ENCODE data around the gene LRRC28.

The LRRC28 gene

DNA sequence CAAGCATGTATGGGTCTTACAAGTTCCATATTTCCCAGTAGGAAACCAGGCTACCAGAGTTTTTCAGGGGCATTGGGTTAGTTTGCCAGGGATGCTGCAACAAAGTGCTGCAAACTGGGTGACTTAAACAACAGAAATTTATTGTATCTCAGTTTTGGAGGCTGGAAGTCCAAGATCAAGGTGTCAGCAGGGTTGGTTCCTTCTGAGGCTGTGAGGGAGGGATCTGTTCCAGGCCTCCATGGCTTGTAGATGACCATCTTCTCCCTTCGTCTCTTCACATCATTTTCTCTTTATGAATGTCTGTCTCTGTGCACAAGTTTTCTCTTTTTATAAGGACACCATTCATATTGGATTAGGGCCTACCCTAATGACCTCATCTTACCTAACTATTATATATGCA lies 114.7 kb downstream of the LRRC28 start:
- 90% methylated on average over 1 of the region's 1 CpG for WGBS
- H3K4me1 ChIP-seq (ENCODE audit: insufficient read depth, low read length) = no peaks in the 10 kb centered on the region
- H3K4me3 ChIP-seq (ENCODE audit: low read length) = no peak overlapping the region
- no peak overlapping the region for H3K9ac ChIP-seq (ENCODE audit: low read depth, low read length)
- H3K36me3 ChIP-seq (ENCODE audit: insufficient read depth, low read length) = no peaks in the 10 kb centered on the region
- 0 out of 2 replicates have a peak, but pooled peaks cover 8% of the 10 kb centered on the region for H3K9me3 ChIP-seq (ENCODE audit: insufficient read depth, low read depth, low read length)
- H3K27me3 ChIP-seq (ENCODE audit: insufficient read depth, low read length) = no peaks in the 10 kb centered on the region
- H3K27ac ChIP-seq (ENCODE audit: low read depth, low read length) = no peak overlapping the region

- H3K4me1 ChIP-seq (ENCODE audit: insufficient read depth, low read length) = no peaks in the 10 kb centered on the region
- H3K27me3 ChIP-seq (ENCODE audit: insufficient read depth, low read length) = no peaks in the 10 kb centered on the region
- 0 out of 2 replicates have a peak, but pooled peaks cover 8% of the 10 kb centered on the region for H3K9me3 ChIP-seq (ENCODE audit: insufficient read depth, low read depth, low read length)
- H3K27ac ChIP-seq (ENCODE audit: low read depth, low read length) = no peak overlapping the region
- no peaks in the 10 kb centered on the region for H3K36me3 ChIP-seq (ENCODE audit: insufficient read depth, low read length)
- no peak overlapping the region for H3K9ac ChIP-seq (ENCODE audit: low read depth, low read length)
- H3K4me3 ChIP-seq (ENCODE audit: low read length) = no peak overlapping the region
Measured at GRCh38 chr15:99368743-99369142, 117.5 kb downstream of the LRRC28 start.

DNA sequence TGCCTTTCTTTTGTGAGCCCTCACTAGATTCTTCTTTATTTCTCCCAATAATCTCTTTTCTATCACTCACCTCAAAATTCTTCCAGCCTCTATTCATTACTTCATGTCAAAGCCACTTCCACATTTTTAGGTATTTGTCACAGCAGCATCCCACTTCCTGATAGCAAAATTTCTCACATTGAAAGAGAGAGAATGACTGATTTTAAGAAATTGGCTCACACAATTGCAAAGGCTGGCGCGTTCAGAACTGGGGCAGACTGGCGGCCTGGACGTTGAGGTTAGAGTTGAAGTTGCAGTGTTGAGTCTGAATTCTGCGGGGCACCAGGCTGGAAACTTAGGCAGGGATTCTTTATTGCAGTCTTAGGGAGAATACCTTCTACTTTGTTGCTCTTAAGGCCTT lies 117.9 kb downstream of the LRRC28 start:
- H3K9me3 ChIP-seq (ENCODE audit: insufficient read depth, low read depth, low read length) = 0 out of 2 replicates have a peak, but pooled peaks cover 10% of the 10 kb centered on the region
- no peaks in the 10 kb centered on the region for H3K4me1 ChIP-seq (ENCODE audit: insufficient read depth, low read length)
- no peaks in the 10 kb centered on the region for H3K36me3 ChIP-seq (ENCODE audit: insufficient read depth, low read length)
- no peak overlapping the region for H3K27ac ChIP-seq (ENCODE audit: low read depth, low read length)
- no peaks in the 10 kb centered on the region for H3K27me3 ChIP-seq (ENCODE audit: insufficient read depth, low read length)
- no peak overlapping the region for H3K9ac ChIP-seq (ENCODE audit: low read depth, low read length)
- WGBS = 91% methylated on average over 5 of the region's 5 CpGs
- no peak overlapping the region for H3K4me3 ChIP-seq (ENCODE audit: low read length)

DNA sequence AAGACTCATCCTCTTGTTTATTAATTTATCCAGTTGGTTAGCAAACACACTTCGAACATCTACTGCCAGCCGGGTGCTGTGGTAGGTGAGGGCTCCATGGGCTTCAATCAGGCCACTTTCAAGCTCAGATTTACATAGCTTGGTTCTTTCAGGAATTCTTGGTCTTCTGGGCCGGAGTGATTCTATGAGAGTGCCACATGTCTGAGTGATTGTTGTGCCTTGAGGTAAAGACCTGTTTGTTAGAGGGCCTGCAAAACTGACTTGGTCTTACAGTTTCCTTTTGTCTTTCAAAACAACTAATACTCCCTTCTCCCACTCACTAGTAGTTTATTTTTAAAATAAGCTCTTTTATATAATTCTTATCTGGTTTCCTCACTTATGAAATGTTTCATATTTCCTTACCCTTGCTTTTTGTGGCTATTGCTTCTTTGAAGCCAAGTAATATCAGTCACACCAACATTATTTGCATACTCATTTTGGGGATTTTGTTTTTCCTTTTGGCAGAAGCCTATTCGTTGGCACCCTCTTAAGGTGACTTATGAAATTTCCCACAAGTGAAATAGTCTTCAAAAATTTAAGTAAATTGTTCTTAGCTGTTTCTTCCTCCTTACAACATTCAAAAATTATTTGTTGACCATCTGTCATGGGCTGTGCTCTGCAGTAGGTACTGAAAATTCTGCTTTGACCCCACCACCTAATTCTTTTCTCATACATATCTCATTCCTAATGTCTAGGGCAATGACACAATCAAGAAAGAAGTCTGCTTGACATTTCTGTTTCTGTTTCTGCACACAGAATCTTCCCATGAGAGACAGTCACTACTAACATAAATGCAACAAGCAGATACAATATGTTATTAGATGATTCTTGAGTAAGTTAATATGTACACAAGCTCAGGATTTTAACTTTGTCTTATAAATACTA lies 120.2 kb downstream of the LRRC28 start:
- H3K36me3 ChIP-seq (ENCODE audit: insufficient read depth, low read length) = no peaks in the 10 kb centered on the region
- no peaks in the 10 kb centered on the region for H3K4me1 ChIP-seq (ENCODE audit: insufficient read depth, low read length)
- no peaks in the 10 kb centered on the region for H3K27me3 ChIP-seq (ENCODE audit: insufficient read depth, low read length)
- no peak overlapping the region for H3K4me3 ChIP-seq (ENCODE audit: low read length)
- H3K9ac ChIP-seq (ENCODE audit: low read depth, low read length) = no peak overlapping the region
- no peak overlapping the region for H3K27ac ChIP-seq (ENCODE audit: low read depth, low read length)
- WGBS = 83% methylated on average over 4 of the region's 4 CpGs
- 0 out of 2 replicates have a peak, but pooled peaks cover 11% of the 10 kb centered on the region for H3K9me3 ChIP-seq (ENCODE audit: insufficient read depth, low read depth, low read length)

DNA sequence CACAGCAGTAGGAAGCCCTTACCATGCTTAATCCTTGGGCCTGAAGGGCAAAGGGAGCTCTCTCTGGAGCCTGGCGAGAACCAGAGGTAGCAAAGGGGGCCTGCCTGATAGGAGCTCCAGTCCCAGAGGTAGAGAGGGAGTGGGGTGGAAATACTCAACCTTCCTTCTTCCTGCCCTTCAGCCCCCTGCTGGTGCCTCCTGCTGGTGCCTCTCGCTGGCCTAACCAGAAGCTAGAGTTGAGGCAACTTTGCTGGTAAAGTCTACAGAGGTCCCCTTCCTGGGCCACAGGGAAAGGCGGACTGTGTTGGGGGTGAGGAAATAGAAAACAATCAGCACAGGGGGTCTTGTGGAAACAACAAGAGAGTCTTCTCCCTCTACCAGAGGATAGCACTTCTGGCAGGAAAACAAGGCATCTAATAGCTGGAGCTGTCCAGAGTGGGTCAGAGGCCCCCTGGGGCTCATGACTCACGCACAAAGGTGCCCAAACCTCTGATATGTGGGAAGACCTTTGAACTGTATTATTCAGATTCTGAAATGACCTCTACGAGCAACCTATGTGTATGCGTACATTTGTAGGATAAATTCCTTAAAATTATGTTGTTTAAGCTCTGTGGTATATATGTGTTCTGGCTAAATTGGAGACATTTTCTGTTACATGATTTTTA lies 133.9 kb downstream of the LRRC28 start:
- 91% methylated on average over 6 of the region's 6 CpGs for WGBS
- Histone ChIP-seq H3K4me1 (ENCODE audit: insufficient read depth, low read length) (0 out of 2 replicates have a peak, but pooled peaks cover 4% of the 10 kb centered on the region), H3K4me3 (ENCODE audit: low read length) (no peak overlapping the region), H3K27ac (ENCODE audit: low read depth, low read length) (no peak overlapping the region), H3K36me3 (ENCODE audit: insufficient read depth, low read length) (no peaks in the 10 kb centered on the region), H3K9me3 (ENCODE audit: insufficient read depth, low read depth, low read length) (peaks cover 7% of the 10 kb centered on the region; the same call in 1 of the 2 replicates), H3K9ac (ENCODE audit: low read depth, low read length) (no peak overlapping the region), H3K27me3 (ENCODE audit: insufficient read depth, low read length) (no peaks in the 10 kb centered on the region)

- Histone ChIP-seq H3K4me3 (ENCODE audit: low read length) (no peak overlapping the region), H3K9ac (ENCODE audit: low read depth, low read length) (no peak overlapping the region), H3K27me3 (ENCODE audit: insufficient read depth, low read length) (no peaks in the 10 kb centered on the region), H3K9me3 (ENCODE audit: insufficient read depth, low read depth, low read length) (peaks cover 7% of the 10 kb centered on the region; the same call in 1 of the 2 replicates), H3K4me1 (ENCODE audit: insufficient read depth, low read length) (0 out of 2 replicates have a peak, but pooled peaks cover 4% of the 10 kb centered on the region), H3K36me3 (ENCODE audit: insufficient read depth, low read length) (no peaks in the 10 kb centered on the region), H3K27ac (ENCODE audit: low read depth, low read length) (no peak overlapping the region)
- WGBS = 73% methylated on average over 3 of the region's 3 CpGs
Measured at GRCh38 chr15:99385865-99386264, 134.6 kb downstream of the LRRC28 start.

- 0 out of 2 replicates have a peak, but pooled peaks cover 4% of the 10 kb centered on the region for H3K4me1 ChIP-seq (ENCODE audit: insufficient read depth, low read length)
- H3K9me3 ChIP-seq (ENCODE audit: insufficient read depth, low read depth, low read length) = peaks cover 7% of the 10 kb centered on the region; the same call in 1 of the 2 replicates
- H3K9ac ChIP-seq (ENCODE audit: low read depth, low read length) = no peak overlapping the region
- 91% methylated on average over 4 of the region's 4 CpGs for WGBS
- no peaks in the 10 kb centered on the region for H3K27me3 ChIP-seq (ENCODE audit: insufficient read depth, low read length)
- H3K4me3 ChIP-seq (ENCODE audit: low read length) = no peak overlapping the region
- no peak overlapping the region for H3K27ac ChIP-seq (ENCODE audit: low read depth, low read length)
- H3K36me3 ChIP-seq (ENCODE audit: insufficient read depth, low read length) = no peaks in the 10 kb centered on the region
Measured at GRCh38 chr15:99386391-99386790, 135.1 kb downstream of the LRRC28 start.

GRCh38 chr15:99387421-99388168 lies 136.3 kb downstream of the LRRC28 start:
- Histone ChIP-seq H3K27ac (ENCODE audit: low read depth, low read length) (no peak overlapping the region), H3K4me3 (ENCODE audit: low read length) (no peak overlapping the region), H3K9me3 (ENCODE audit: insufficient read depth, low read depth, low read length) (peaks cover 4% of the 10 kb centered on the region; the same call in 1 of the 2 replicates), H3K27me3 (ENCODE audit: insufficient read depth, low read length) (no peaks in the 10 kb centered on the region), H3K4me1 (ENCODE audit: insufficient read depth, low read length) (0 out of 2 replicates have a peak, but pooled peaks cover 4% of the 10 kb centered on the region), H3K9ac (ENCODE audit: low read depth, low read length) (no peak overlapping the region), H3K36me3 (ENCODE audit: insufficient read depth, low read length) (no peaks in the 10 kb centered on the region)
- 98% methylated on average over 8 of the region's 8 CpGs for WGBS

GRCh38 chr15:99390667-99391066 lies 139.4 kb downstream of the LRRC28 start:
- H3K4me1 ChIP-seq (ENCODE audit: insufficient read depth, low read length) = no peaks in the 10 kb centered on the region
- no peak overlapping the region for H3K27ac ChIP-seq (ENCODE audit: low read depth, low read length)
- no peaks in the 10 kb centered on the region; the same call in 1 of the 2 replicates for H3K9me3 ChIP-seq (ENCODE audit: insufficient read depth, low read depth, low read length)
- H3K9ac ChIP-seq (ENCODE audit: low read depth, low read length) = no peak overlapping the region
- H3K36me3 ChIP-seq (ENCODE audit: insufficient read depth, low read length) = no peaks in the 10 kb centered on the region
- H3K27me3 ChIP-seq (ENCODE audit: insufficient read depth, low read length) = no peaks in the 10 kb centered on the region
- H3K4me3 ChIP-seq (ENCODE audit: low read length) = no peak overlapping the region
- 74% methylated on average over 4 of the region's 5 CpGs for WGBS

DNA sequence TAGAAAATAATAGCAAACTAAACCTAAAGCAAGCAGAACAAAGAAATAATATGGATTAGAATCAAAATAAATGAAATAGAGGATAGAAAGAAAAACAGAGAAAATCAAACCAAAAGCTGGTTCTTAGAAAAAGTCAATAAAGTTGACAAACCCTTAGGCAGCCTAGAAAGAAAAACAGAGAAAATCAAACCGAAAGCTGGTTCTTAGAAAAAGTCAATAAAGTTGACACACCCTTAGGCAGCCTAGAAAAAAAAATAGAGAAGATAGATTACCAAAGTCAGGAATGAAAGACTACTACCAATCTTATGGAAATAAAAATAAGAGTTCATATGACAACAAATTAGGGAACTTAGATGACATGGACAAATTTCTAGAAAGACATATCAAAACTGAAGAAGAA lies 142.4 kb downstream of the LRRC28 start:
- no peaks in the 10 kb centered on the region for H3K27me3 ChIP-seq (ENCODE audit: insufficient read depth, low read length)
- H3K4me1 ChIP-seq (ENCODE audit: insufficient read depth, low read length) = no peaks in the 10 kb centered on the region
- no peak overlapping the region for H3K4me3 ChIP-seq (ENCODE audit: low read length)
- no peak overlapping the region for H3K27ac ChIP-seq (ENCODE audit: low read depth, low read length)
- H3K36me3 ChIP-seq (ENCODE audit: insufficient read depth, low read length) = no peaks in the 10 kb centered on the region
- H3K9me3 ChIP-seq (ENCODE audit: insufficient read depth, low read depth, low read length) = no peaks in the 10 kb centered on the region; the same call in 1 of the 2 replicates
- no peak overlapping the region for H3K9ac ChIP-seq (ENCODE audit: low read depth, low read length)
- 100% methylated on average over 1 of the region's 1 CpG for WGBS
